Measurements from ENCODE around the gene NAA35. TPM values are rescaled to one million over a fixed set of nuclear protein-coding genes. Genes with fewer than 3 reads are reported as not detected.

The NAA35 gene
- total and polyA plus RNA-seq, 9 of the 15 experiments (the other 6 are each of a cell fraction or from before 2014, with no cell fraction given): 17.7 to 43.9 (median 29.0) TPM

DNA sequence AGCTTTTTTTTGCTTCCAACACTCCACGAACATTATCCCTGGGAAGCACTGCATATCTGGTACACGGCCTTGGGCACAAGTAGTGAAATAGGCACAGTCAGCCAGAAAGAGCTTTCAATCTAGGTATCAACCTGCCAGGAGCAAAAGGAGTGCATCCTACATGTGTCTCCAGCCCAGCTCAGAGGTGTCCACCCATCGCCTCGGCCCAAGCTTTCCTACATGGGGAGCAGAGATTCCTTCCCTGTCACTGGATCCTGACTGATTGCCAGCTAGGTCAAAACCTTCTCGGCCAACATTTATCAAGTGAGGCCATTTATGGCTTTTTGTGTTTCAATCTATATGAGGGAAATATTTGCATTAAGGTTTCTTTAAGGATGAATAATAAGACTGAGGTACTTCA, 102.6 kb downstream of the NAA35 start:
- peaks cover 10 to 34% of the 10 kb centered on the region in 2 experiments; a peak in 4 of 5 replicates for H3K27me3 ChIP-seq (ENCODE audit: control insufficient read depth in 2 of 2, insufficient read depth in 2 of 2, low read length in 2 of 2)
- no peak overlapping the region for H3K27ac ChIP-seq (ENCODE audit: extremely low read depth, low read depth, low read length)
- WGBS (ENCODE audit: insufficient coverage, low coverage, missing lambda C conversion rate): 3% methylated on average over 5 of the region's 5 CpGs
- no peaks in the 10 kb centered on the region for H3K9me3 ChIP-seq (replicated peaks; ENCODE audit: control insufficient read depth, insufficient read depth, low read depth, low read length)
- no TSS peak for BruUV-seq (replicated peaks)
- ChIA-PET CTCF (ENCODE audit: low intra/inter-chr PET ratio) (no interaction called here), POLR2A (interaction anchor here (0.6 to 0.7 kb wide), 2 partner anchors 56 to 114 kb away, joined by 3 read pairs; no protein-coding TSS in a partner anchor)
- H3K9ac ChIP-seq (ENCODE audit: insufficient read depth in 1 of 2, low read depth in 2 of 2, low read length in 2 of 2): no peak overlapping the region
- no peak overlapping the region for H3K4me3 ChIP-seq
- ATAC-seq: no peak
- intact Hi-C loops (cut with micrococcal nuclease): no loop called here
- in situ Hi-C loops (cut with MboI): no loop called here
- FAIRE-seq: no peak
- no peaks in the 10 kb centered on the region for H3K9me1 ChIP-seq (ENCODE audit: control insufficient read depth, insufficient read depth, low read length)
- no peak overlapping the region for H3K4me2 ChIP-seq (ENCODE audit: insufficient read depth, low read length)
- H3K36me3 ChIP-seq (ENCODE audit: control insufficient read depth, insufficient read depth, low read length): no peaks in the 10 kb centered on the region
- H4K20me1 ChIP-seq (replicated peaks; ENCODE audit: control insufficient read depth, insufficient read depth, low read length): 0 out of 2 replicates have a peak, but pooled peaks cover 5% of the 10 kb centered on the region
- H3K4me1 ChIP-seq (replicated peaks in 1 of 2; ENCODE audit: control insufficient read depth in 2 of 2, insufficient read depth in 2 of 2, low read length in 2 of 2): no peaks in the 10 kb centered on the region; a peak in 1 of 5 replicates
- no peak overlapping the region for H2AFZ ChIP-seq (ENCODE audit: low read depth, low read length)
- DNase-seq (ENCODE audit: extremely low read depth in 1 of 4, low spot score in 3 of 4): no peak
- no peaks in the 10 kb centered on the region for H3K79me2 ChIP-seq (ENCODE audit: control insufficient read depth, insufficient read depth, low read length)
- TF ChIP-seq EHMT2 (IDR thresholded peaks at IDR 0.05): no peak
- TF ChIP-seq PHF8 (IDR thresholded peaks at IDR 0.05; ENCODE audit: borderline replicate concordance, low read length): no peak
- TF ChIP-seq, protein P1, sequence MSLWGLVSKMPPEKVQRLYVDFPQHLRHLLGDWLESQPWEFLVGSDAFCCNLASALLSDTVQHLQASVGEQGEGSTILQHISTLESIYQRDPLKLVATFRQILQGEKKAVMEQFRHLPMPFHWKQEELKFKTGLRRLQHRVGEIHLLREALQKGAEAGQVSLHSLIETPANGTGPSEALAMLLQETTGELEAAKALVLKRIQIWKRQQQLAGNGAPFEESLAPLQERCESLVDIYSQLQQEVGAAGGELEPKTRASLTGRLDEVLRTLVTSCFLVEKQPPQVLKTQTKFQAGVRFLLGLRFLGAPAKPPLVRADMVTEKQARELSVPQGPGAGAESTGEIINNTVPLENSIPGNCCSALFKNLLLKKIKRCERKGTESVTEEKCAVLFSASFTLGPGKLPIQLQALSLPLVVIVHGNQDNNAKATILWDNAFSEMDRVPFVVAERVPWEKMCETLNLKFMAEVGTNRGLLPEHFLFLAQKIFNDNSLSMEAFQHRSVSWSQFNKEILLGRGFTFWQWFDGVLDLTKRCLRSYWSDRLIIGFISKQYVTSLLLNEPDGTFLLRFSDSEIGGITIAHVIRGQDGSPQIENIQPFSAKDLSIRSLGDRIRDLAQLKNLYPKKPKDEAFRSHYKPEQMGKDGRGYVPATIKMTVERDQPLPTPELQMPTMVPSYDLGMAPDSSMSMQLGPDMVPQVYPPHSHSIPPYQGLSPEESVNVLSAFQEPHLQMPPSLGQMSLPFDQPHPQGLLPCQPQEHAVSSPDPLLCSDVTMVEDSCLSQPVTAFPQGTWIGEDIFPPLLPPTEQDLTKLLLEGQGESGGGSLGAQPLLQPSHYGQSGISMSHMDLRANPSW (CRISPR knock-in tag; IDR thresholded peaks at IDR 0.05): no peak
- TF ChIP-seq ZSCAN32 (CRISPR knock-in tag; IDR thresholded peaks at IDR 0.05): no peak
- TF ChIP-seq ZNF384 (IDR thresholded peaks at IDR 0.05; ENCODE audit: low read depth, low read length): no peak
- no peak for TF ChIP-seq MCM2 (IDR thresholded peaks at IDR 0.05; ENCODE audit: low read depth)
- no peak for TF ChIP-seq ZNF507 (tag; conservative IDR thresholded peaks at IDR 0.05)
- TF ChIP-seq ZNF146 (CRISPR knock-in tag; IDR thresholded peaks at IDR 0.05; ENCODE audit: unreplicated experiment): no peak
- no peak for TF ChIP-seq ARHGAP35 (IDR thresholded peaks at IDR 0.05; ENCODE audit: partially characterized antibody)
- TF ChIP-seq GTF2E2 (tag; IDR thresholded peaks at IDR 0.05): no peak
- TF ChIP-seq, protein P2, sequence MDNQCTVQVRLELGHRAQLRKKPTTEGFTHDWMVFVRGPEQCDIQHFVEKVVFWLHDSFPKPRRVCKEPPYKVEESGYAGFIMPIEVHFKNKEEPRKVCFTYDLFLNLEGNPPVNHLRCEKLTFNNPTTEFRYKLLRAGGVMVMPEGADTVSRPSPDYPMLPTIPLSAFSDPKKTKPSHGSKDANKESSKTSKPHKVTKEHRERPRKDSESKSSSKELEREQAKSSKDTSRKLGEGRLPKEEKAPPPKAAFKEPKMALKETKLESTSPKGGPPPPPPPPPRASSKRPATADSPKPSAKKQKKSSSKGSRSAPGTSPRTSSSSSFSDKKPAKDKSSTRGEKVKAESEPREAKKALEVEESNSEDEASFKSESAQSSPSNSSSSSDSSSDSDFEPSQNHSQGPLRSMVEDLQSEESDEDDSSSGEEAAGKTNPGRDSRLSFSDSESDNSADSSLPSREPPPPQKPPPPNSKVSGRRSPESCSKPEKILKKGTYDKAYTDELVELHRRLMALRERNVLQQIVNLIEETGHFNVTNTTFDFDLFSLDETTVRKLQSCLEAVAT (IDR thresholded peaks at IDR 0.05): no peak
